NCI-H1092 treated with DMSO at 0.1 percent for 48 hours (cell line): ENCODE measurements around the gene NOS3.
A peak's percentile ranks its signal among the peaks of the same experiment; 100 is the strongest.

Experiments
- DNase-seq: peaks from one replicate; lab custom pipeline; 2025; lab: John Stamatoyannopoulos, UW

The NOS3 gene

GRCh38 chr7:150979713-150980390 lies 11.0 kb upstream of the NOS3 start:
- no peak for DNase-seq

GRCh38 chr7:150980663-150981062 lies 10.2 kb upstream of the NOS3 start:
- DNase-seq = peak; percentile 17

- peak; percentile 26 for DNase-seq
Measured at GRCh38 chr7:150981644-150982043, 9.2 kb upstream of the NOS3 start.

GRCh38 chr7:150982351-150982750 lies 8.5 kb upstream of the NOS3 start:
- DNase-seq = no peak

GRCh38 chr7:150983893-150984368 lies 6.9 kb upstream of the NOS3 start:
- no peak for DNase-seq

- peak; percentile 83 for DNase-seq
Measured at GRCh38 chr7:150986099-150986512, 4.7 kb upstream of the NOS3 start.

GRCh38 chr7:150986556-150986955 lies 4.3 kb upstream of the NOS3 start:
- DNase-seq = no peak

- peak; percentile 83 for DNase-seq
Measured at GRCh38 chr7:150988230-150989226, 2.3 kb upstream of the NOS3 start.

- no peak for DNase-seq
Measured at GRCh38 chr7:150989456-150989855, 1.4 kb upstream of the NOS3 start.

GRCh38 chr7:150992051-150992640 lies 1.3 kb downstream of the NOS3 start:
- no peak for DNase-seq

- DNase-seq = no peak
Measured at GRCh38 chr7:150992833-150993302, 2.1 kb downstream of the NOS3 start.

- DNase-seq = no peak
Measured at GRCh38 chr7:150993511-150993910, 2.7 kb downstream of the NOS3 start.

- no peak for DNase-seq
Measured at GRCh38 chr7:150994141-150994837, 3.5 kb downstream of the NOS3 start.

- no peak for DNase-seq
Measured at GRCh38 chr7:150994838-150995510, 4.2 kb downstream of the NOS3 start.

- no peak for DNase-seq
Measured at GRCh38 chr7:150996376-150997074, 5.7 kb downstream of the NOS3 start.

- DNase-seq = no peak
Measured at GRCh38 chr7:150997075-150997511, 6.3 kb downstream of the NOS3 start.

GRCh38 chr7:150997817-150998216 lies 7.0 kb downstream of the NOS3 start:
- DNase-seq = no peak

- DNase-seq = no peak
Measured at GRCh38 chr7:150998341-150998740, 7.5 kb downstream of the NOS3 start.

- DNase-seq = no peak
Measured at GRCh38 chr7:150999001-150999400, 8.2 kb downstream of the NOS3 start.

GRCh38 chr7:150999497-151000230 lies 8.8 kb downstream of the NOS3 start:
- no peak for DNase-seq
